ENCODE measurements around the gene DDX56.

Gene DDX56

GRCh38 chr7:44618753-44619152, 45.0 kb upstream of the DDX56 start:
- no peaks in the 10 kb centered on the region for H3K27me3 Mint-ChIP-seq (ENCODE audit: low read depth, poor library complexity)
- H3K4me1 Mint-ChIP-seq = peaks cover 38% of the 10 kb centered on the region
- no peak overlapping the region for H3K4me3 Mint-ChIP-seq
- TF ChIP-seq, protein P1, sequence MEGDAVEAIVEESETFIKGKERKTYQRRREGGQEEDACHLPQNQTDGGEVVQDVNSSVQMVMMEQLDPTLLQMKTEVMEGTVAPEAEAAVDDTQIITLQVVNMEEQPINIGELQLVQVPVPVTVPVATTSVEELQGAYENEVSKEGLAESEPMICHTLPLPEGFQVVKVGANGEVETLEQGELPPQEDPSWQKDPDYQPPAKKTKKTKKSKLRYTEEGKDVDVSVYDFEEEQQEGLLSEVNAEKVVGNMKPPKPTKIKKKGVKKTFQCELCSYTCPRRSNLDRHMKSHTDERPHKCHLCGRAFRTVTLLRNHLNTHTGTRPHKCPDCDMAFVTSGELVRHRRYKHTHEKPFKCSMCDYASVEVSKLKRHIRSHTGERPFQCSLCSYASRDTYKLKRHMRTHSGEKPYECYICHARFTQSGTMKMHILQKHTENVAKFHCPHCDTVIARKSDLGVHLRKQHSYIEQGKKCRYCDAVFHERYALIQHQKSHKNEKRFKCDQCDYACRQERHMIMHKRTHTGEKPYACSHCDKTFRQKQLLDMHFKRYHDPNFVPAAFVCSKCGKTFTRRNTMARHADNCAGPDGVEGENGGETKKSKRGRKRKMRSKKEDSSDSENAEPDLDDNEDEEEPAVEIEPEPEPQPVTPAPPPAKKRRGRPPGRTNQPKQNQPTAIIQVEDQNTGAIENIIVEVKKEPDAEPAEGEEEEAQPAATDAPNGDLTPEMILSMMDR (IDR thresholded peaks at IDR 0.05) = no peak
- H3K27ac Mint-ChIP-seq = no peak overlapping the region
- H3K36me3 Mint-ChIP-seq (ENCODE audit: low read depth) = peaks cover 17% of the 10 kb centered on the region
- H3K9me3 Mint-ChIP-seq = no peaks in the 10 kb centered on the region
- DNase-seq = no peak

GRCh38 chr7:44618045-44618444, 44.3 kb upstream of the DDX56 start:
- TF ChIP-seq, protein P1 (IDR thresholded peaks at IDR 0.05) = no peak
- no peaks in the 10 kb centered on the region for H3K27me3 Mint-ChIP-seq (ENCODE audit: low read depth, poor library complexity)
- no peak overlapping the region for H3K27ac Mint-ChIP-seq
- peaks cover 35% of the 10 kb centered on the region for H3K4me1 Mint-ChIP-seq
- no peak overlapping the region for H3K4me3 Mint-ChIP-seq
- no peak for DNase-seq
- H3K36me3 Mint-ChIP-seq (ENCODE audit: low read depth) = peaks cover 17% of the 10 kb centered on the region
- H3K9me3 Mint-ChIP-seq = no peaks in the 10 kb centered on the region

GRCh38 chr7:44617225-44617890, 43.6 kb upstream of the DDX56 start:
- Mint-ChIP-seq H3K4me3 (no peak overlapping the region), H3K27ac (no peak overlapping the region), H3K9me3 (no peaks in the 10 kb centered on the region), H3K27me3 (ENCODE audit: low read depth, poor library complexity) (no peaks in the 10 kb centered on the region), H3K4me1 (peaks cover 33% of the 10 kb centered on the region), H3K36me3 (ENCODE audit: low read depth) (peaks cover 17% of the 10 kb centered on the region)
- TF ChIP-seq, protein P1 (IDR thresholded peaks at IDR 0.05) = no peak
- no peak for DNase-seq

DNA sequence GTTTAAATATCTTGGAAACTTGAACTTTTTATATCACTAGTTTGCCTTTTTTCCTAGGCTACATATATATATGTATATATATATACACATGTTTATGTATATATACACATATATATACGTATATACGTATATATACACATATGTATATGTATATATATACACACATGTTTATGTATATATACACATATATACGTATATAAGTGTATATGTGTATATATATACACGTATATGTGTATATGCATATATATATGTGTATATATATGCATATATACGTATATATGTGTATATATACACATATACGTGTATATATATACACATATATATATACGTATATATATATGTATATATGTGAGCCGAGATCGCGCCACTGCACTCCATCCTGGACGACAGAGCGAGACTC, 42.8 kb upstream of the DDX56 start:
- H3K27ac Mint-ChIP-seq = no peak overlapping the region
- TF ChIP-seq, protein P1 (IDR thresholded peaks at IDR 0.05) = no peak
- DNase-seq = no peak
- H3K36me3 Mint-ChIP-seq (ENCODE audit: low read depth) = peaks cover 23% of the 10 kb centered on the region
- no peak overlapping the region for H3K4me3 Mint-ChIP-seq
- peaks cover 29% of the 10 kb centered on the region for H3K4me1 Mint-ChIP-seq
- H3K9me3 Mint-ChIP-seq = no peaks in the 10 kb centered on the region
- H3K27me3 Mint-ChIP-seq (ENCODE audit: low read depth, poor library complexity) = no peaks in the 10 kb centered on the region

DNA sequence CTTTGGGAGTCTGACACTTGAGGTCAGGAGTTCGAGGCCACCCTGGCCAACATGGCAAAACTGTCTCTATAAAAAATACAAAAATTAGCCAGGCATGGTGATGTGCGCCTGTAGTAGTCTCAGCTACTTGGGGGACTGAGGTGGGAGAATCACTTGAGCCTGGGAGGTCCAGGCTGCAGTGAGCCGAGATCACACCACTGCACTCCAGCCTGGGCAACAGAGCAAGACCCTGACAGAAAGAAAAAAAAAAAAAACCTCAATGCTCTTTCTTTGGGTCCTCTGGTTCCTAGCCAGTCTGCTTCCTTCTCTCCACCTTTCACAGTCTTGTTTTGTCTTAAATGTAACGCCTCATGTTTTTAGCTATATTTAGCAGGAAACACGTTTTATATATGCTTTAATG, 42.1 kb upstream of the DDX56 start:
- Mint-ChIP-seq H3K4me3 (no peak overlapping the region), H3K9me3 (no peaks in the 10 kb centered on the region), H3K4me1 (peaks cover 28% of the 10 kb centered on the region), H3K36me3 (ENCODE audit: low read depth) (peaks cover 23% of the 10 kb centered on the region), H3K27ac (no peak overlapping the region), H3K27me3 (ENCODE audit: low read depth, poor library complexity) (no peaks in the 10 kb centered on the region)
- DNase-seq = no peak
- TF ChIP-seq, protein P1 (IDR thresholded peaks at IDR 0.05) = no peak

DNA sequence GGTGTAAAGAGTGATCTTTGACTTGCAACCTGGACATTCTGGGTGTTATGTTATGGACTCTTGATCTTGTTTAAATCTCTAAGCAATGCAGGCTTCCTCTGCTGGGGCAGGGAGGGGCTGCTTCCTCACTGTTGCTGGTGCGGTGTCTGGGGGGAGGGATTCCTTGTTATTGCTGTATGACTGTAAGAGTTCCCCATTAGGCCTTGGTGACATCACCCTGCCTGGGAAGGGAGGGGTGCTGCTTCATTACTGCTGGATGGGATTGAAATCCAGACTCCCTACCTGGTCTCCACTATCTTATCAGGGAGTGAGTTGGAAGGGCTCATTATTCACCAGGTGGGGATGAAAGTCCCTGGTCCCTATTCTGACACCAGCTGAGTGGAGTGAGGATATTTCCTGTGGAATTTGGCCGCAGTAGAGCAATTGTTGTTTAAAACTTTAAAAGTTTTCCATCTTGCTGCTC, 41.5 kb upstream of the DDX56 start:
- Mint-ChIP-seq H3K36me3 (ENCODE audit: low read depth) (peaks cover 28% of the 10 kb centered on the region), H3K4me1 (peaks cover 28% of the 10 kb centered on the region), H3K9me3 (no peaks in the 10 kb centered on the region), H3K4me3 (no peak overlapping the region), H3K27ac (peak overlapping the region; percentile 8), H3K27me3 (ENCODE audit: low read depth, poor library complexity) (no peaks in the 10 kb centered on the region)
- no peak for DNase-seq
- TF ChIP-seq, protein P1 (IDR thresholded peaks at IDR 0.05) = no peak
